Medulla oblongata (tissue), 1 donor: Measurements from ENCODE around the gene PDLIM3.

Experiments
- DNase-seq: peaks from one replicate; pipeline ENCODE4 v3.0.0-alpha.2; 2015; ENCODE audit errors: extremely low spot score

PDLIM3 gene

GRCh38 chr4:185471235-185472102 lies 63.8 kb downstream of the PDLIM3 start, which contains the start of gene CCDC110:
CCDC110 (minus strand) TSS chr4:185471733; CDS start chr4:185471683, 50 bp downstream.
- DNase-seq = peak; percentile 96

- peak; percentile 55 for DNase-seq
These were observed 64.7 kb downstream of the PDLIM3 start for GRCh38 chr4:185470501-185471195.

- DNase-seq = no peak
These were observed 65.6 kb downstream of the PDLIM3 start for GRCh38 chr4:185469580-185470154.

GRCh38 chr4:185468999-185469398 lies 66.3 kb downstream of the PDLIM3 start:
- no peak for DNase-seq

- no peak for DNase-seq
These were observed 67.3 kb downstream of the PDLIM3 start for GRCh38 chr4:185467991-185468390.

- no peak for DNase-seq
These were observed 68.2 kb downstream of the PDLIM3 start for GRCh38 chr4:185467101-185467500.

GRCh38 chr4:185465707-185466106 lies 69.6 kb downstream of the PDLIM3 start:
- DNase-seq = no peak

GRCh38 chr4:185464887-185465286 lies 70.4 kb downstream of the PDLIM3 start:
- DNase-seq = no peak

GRCh38 chr4:185464183-185464582 lies 71.1 kb downstream of the PDLIM3 start:
- no peak for DNase-seq

- no peak for DNase-seq
These were observed 71.8 kb downstream of the PDLIM3 start for GRCh38 chr4:185463541-185463940.

- DNase-seq = no peak
These were observed 73.7 kb downstream of the PDLIM3 start for GRCh38 chr4:185461565-185461964.

- no peak for DNase-seq
These were observed 78.2 kb downstream of the PDLIM3 start for GRCh38 chr4:185457136-185457535.

GRCh38 chr4:185456131-185456530 lies 79.2 kb downstream of the PDLIM3 start:
- DNase-seq = no peak
